Activated T-helper 1 cell treated with anti-CD3 and anti-CD28 coated beads, Interleukin-2, amount 50 U/mL, for 16 hours (primary cell): ENCODE data around the gene HYAL1.

Experiments
- DNase-seq, 2 donors: peaks; one replicate each; pipeline ENCODE4 v3.0.0-alpha.2; 2020; ENCODE audit warnings: low read depth in 1 of 2, low spot score in 1 of 2

HYAL1 gene

GRCh38 chr3:50303013-50303815 lies at the start of gene HYAL1:
HYAL1 (minus strand) TSS chr3:50303574; CDS start chr3:50302956, 618 bp downstream.
- DNase-seq: no peak

GRCh38 chr3:50352781-50353180 lies 49.4 kb upstream of the HYAL1 start:
- DNase-seq: no peak

GRCh38 chr3:50351323-50351697 lies 47.9 kb upstream of the HYAL1 start:
- no peak for DNase-seq

DNA sequence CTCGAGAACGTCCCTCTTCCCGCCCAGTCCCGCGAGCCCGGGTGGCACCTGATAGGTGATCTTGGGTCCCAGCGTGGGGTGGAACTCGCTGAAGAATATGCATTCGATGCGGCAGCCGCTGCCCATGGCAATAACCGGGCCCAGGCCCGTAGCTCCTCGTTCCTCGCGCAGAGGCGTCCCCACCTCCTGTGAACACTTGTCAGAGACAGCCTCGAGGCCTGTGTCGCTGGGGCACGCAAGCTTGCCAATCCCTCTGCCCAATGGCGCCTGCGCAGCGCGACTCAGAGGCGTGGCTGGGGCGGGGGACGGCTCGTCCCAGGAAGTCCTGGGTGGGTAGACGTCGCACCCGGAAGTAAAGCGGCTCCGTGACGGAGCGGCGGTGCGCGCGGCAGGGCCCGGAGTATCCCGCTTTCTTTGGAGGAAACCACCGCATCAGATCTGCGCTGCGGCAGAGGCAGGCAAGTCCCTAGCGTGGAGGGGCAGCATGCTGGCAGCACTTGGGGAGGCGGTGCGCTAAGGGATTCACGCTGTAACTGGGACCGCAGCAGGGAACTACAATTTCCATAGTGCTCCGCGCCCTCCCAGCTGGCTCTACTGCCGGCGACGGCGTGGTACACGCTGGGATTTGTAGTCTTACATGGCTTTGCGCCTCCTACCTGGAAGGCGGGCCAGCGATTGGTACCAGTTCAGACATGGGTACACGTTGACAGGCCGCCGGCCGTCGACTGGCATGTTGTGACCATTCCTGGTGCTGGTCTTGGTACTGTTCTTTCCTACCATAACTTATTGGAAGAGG lies 47.4 kb upstream of the HYAL1 start, which contains the start of the genes CYB561D2 and NPRL2:
Gene CYB561D2, plus strand, starts transcription at position 336 of the 796 bp plus-strand sequence. CDS start 572 bp downstream, outside the sequence.
Gene NPRL2, minus strand, starts transcription at position 249 of the 796 bp plus-strand sequence. Its CDS starts 123 bp downstream, at position 126.
- peak; percentile 99 for DNase-seq

DNA sequence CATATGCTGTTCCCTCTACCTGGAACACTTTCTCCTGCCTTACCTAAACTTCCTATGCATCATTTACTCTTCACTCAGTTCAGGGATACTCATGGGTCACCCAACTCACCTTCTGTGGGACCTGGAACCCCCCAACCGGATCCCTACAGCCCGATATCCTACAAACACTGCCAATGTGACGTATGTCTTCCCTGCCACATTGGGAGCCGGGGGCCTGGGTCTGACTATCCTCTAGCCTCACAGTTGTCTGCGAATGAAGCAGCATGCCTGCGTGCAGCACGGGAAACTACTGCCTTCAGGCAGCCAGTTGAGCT lies 46.8 kb upstream of the HYAL1 start:
- no peak for DNase-seq

DNA sequence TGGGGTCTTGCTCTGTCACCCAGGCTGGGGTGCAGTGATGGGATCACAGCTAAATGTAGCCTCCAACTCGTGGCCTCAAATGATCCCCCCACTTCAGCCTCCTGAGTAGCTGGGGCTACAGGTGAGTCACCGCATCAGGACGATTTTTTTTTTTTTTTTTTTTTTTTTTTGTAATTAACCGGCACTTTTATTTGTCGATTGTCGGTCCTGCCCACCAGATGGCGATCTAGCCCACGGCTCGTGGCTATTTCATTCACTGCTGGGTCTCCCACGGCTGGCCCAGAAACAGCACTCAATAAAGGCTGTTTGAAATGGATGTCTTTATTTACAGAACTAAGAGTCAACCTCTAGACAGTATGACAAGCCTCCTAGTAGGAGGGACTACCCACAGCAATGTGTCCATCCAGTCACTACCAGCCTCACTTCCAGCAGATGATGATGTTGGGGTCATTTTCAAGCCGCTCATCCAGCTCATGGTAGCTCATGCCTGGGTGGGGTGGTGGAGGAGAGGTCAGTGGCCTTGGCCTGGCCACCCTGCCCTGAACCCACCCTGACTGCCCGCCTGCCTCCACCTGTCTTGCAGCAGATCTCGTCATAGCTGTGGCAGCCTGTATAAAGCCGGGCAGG lies 43.9 kb upstream of the HYAL1 start:
- peak; percentile 60 to 67 for DNase-seq

DNA sequence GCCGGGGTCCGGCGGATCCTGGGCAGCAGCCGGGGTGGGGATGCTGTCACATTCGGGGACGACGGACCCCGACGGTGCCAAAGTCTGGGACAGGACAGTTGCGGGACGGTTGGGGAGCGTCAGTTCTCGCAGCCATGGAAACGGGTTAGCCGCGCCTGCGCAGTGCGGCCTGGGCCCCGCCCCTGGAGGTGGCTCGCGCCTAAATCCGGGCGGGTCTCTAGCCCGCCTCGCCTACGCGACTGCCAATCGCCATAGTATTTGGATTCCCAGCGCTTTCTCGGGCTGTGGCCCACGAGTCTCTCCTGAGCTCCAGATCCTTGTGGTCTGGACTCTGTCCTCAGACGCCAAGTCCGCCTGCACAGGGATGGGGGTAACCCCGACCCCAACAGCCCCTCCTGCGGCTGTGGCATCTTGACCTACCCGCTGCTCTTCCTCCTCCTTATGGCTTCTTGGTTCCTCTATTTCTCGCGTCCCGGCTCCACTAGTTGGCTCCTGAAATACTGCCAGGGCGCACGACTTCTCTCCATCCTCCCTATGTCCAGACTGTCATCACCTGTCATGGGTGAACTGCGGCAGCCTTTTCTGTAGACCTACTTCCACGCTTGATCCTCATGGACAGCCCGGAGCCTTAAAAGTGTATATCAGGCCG lies 42.3 kb upstream of the HYAL1 start, which contains the start of gene ZMYND10:
Gene ZMYND10, minus strand, starts transcription at position 147 of the 649 bp plus-strand sequence. CDS start 153 bp downstream, outside the sequence.
- DNase-seq: peak; percentile 49 to 67

DNA sequence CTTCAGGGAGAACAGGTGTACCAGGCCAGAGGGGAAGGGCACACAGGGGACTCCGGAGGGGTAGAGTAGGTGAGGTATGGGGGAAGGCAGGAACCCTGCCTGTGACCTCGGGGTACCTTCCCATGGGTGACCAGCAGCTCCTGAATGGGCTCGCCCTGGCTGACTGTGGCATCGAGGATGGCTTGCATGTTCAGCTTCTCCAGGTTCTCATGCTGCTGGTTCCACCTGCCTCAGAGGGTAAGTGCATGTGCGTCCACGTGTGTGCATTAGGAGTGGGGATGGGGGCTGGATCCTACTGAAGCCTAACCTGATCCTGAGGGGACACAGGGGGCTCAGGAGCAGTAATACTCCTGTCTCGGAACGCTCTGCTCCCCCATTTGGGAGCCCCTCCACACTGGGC lies 41.6 kb upstream of the HYAL1 start:
- DNase-seq: no peak

DNA sequence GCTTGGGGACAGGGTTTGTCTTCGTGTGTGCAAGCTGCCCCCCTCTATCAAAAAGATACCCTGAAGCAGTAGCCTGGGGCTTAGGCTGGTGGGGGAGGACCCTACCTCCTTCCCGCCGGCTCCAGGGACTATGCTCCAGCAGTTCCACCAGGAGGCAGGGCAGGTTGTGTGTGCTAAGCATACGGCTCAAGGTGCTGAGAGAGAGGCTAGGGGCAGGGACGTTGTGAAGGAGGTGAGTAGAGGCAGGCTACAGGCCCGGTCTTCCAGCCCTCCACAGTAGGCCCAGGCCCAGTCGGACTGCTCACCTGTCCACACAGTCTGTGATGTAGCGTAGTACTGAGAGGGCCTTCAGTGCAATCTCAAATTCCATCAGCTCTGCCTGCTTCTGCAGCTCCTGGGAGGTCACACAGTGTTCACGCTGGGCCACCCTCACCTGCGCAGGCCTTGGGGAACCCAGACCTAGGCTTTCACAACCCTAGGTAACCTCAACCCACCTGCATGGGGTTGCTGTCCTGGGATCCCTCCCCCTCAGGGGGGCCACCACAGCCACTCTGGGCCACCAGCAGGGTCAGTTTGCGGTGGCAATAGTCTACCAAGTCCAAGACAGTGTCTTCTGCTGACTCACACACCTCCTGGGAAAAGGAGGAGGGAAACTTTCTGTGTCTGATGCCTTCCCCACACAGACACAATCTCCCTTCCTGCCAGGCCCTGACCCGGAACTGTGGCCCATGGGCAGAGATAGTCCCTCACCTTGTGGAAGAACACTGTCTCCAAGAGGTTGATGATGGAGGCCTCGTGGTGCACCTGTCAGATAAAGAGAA lies 39.6 kb upstream of the HYAL1 start:
- DNase-seq: no peak

DNA sequence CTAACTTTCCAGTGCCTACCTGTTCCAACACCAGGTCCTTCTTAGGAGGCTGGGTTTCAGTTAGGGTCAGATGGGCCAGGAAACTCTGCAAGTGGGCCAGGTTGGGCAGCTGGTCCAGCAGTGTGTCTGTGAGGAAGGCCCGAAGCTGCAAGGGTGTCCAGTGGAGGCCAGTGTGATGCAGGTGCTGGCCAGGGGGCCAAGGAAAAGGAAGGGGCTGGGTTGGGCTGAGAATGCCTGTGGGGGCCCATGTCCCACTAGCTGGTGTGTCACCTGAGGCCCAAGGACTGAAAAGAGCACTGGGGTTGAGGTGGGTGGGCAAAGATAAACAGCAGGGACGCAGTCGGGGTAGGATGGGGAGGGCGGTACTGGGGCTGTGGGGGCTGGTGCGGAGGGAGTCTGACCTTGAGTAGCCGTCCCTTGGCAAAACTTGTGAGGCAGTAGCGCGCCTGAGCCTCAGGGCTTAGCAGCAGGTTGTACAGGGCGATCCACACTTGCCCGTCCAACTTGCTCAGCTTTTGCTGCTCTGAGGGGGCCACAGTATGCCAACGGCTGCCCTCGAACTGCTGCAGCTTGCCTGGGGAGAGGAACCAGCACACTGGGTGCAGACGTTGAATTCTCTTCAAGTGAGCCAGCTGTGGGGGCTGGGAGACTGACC lies 38.7 kb upstream of the HYAL1 start:
- no peak for DNase-seq

DNA sequence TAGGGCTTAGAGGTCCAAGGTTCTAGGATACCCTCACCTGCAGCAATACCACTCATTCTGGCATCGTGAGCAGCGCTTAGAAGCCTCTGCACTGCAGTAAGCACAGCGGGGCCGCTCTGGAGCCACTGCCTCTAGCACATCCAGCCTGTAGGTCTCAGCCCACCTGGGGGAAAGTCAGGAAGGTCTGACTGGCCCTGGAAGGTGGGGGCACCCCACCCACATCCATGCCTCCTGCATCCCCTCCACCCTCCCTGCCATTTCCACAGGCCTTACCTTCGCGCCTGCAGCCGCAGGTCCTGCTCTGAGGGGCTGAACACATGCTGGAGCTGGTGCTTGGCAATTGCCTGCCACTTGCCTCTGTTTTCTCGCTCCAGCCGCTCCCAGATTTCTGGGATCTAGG lies 38.2 kb upstream of the HYAL1 start:
- DNase-seq: no peak

GRCh38 chr3:50340448-50341329 lies 37.3 kb upstream of the HYAL1 start, which contains the start of gene RASSF1:
RASSF1 (minus strand) TSS chr3:50340836; CDS start chr3:50340805, 31 bp downstream.
- peak in 1 of 2 donors; percentile 47 for DNase-seq

DNA sequence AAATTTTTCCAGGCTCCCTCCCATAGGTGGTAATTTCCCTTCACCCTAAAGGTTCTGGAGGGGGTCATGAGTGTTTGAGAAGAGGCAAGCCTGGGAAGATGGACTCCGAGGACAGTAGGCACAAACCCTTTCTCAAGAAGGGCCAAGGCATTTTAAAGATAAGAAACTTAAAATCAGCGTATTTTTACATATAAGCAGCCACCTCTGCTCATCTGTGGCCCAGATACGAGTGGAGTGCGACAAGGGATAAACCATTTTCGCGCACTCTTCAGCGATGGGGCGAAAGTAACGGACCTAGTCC lies 36.7 kb upstream of the HYAL1 start:
- no peak for DNase-seq

GRCh38 chr3:50339485-50340146 lies 36.2 kb upstream of the HYAL1 start:
- no peak for DNase-seq

GRCh38 chr3:50338965-50339364 lies 35.6 kb upstream of the HYAL1 start:
- no peak for DNase-seq

- DNase-seq: peak; percentile 82 to 91
These were observed 33.9 kb upstream of the HYAL1 start for GRCh38 chr3:50337175-50337861.

GRCh38 chr3:50336452-50337174 lies 33.2 kb upstream of the HYAL1 start:
- DNase-seq: no peak
